Adrenal gland (tissue), 5 donors: Measurements from ENCODE around the gene CLIP1.

Source experiments
- POLR2A ChIP-seq, 2 donors: fragments of 450-650 bp; IDR thresholded peaks; one replicate each; pipeline ENCODE4 v1.6.1; 2017; ENCODE audit warnings: antibody characterized with exemption in 2 of 2, mild to moderate bottlenecking in 2 of 2, moderate library complexity in 1 of 2
- TF ChIP-seq, protein P1 (sequence below), 6 experiments: fragments of 450-650 bp in 4 of 6; fragments of 200-600 bp in 2 of 6; sonication (generic) in 1 of 6; IDR thresholded peaks; 1 replicate in 5 of 6; 2 replicates in 1 of 6; pipeline versions ENCODE4 v1.5.1 to v1.8.0; 2016 to 2021; ENCODE audit warnings: antibody characterized with exemption in 6 of 6, mild to moderate bottlenecking in 2 of 6, moderate library complexity in 1 of 6
- donor health status: DM: no; HTN: no; CAD: no.

DNA sequence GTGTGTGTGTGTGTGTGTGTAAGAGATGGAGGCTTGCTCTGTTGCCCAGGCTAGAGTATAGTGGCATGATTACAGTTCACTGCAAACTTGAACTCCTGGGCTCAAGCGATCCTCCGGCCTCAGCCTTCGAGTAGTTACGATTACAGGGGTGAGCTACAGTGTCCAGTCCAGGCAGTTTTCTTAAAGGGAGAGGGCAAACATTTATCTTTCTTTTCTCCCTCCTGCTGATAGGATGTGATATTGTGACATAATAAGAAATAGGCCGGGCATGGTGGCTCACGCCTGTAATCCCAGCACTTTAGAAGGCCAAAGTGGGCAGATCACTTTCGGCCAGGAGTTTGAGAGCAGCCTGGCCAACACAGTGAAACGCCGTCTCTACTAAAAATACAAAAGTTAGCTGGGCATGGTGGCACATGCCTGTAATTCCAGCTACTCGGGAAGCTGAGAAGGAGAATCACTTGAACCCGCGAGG, 31.8 kb upstream of the CLIP1 start:
- TF ChIP-seq, protein P1, sequence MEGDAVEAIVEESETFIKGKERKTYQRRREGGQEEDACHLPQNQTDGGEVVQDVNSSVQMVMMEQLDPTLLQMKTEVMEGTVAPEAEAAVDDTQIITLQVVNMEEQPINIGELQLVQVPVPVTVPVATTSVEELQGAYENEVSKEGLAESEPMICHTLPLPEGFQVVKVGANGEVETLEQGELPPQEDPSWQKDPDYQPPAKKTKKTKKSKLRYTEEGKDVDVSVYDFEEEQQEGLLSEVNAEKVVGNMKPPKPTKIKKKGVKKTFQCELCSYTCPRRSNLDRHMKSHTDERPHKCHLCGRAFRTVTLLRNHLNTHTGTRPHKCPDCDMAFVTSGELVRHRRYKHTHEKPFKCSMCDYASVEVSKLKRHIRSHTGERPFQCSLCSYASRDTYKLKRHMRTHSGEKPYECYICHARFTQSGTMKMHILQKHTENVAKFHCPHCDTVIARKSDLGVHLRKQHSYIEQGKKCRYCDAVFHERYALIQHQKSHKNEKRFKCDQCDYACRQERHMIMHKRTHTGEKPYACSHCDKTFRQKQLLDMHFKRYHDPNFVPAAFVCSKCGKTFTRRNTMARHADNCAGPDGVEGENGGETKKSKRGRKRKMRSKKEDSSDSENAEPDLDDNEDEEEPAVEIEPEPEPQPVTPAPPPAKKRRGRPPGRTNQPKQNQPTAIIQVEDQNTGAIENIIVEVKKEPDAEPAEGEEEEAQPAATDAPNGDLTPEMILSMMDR (IDR thresholded peaks at IDR 0.05): no peak
- TF ChIP-seq POLR2A (IDR thresholded peaks at IDR 0.05): no peak
